ENCODE data around the gene SRCIN1.
"Not testable (repeated sequence)": the region's sequence is repeated elsewhere in the genome, so short reads cannot be mapped to it uniquely, and the experiment has no call there.

Gene SRCIN1

DNA sequence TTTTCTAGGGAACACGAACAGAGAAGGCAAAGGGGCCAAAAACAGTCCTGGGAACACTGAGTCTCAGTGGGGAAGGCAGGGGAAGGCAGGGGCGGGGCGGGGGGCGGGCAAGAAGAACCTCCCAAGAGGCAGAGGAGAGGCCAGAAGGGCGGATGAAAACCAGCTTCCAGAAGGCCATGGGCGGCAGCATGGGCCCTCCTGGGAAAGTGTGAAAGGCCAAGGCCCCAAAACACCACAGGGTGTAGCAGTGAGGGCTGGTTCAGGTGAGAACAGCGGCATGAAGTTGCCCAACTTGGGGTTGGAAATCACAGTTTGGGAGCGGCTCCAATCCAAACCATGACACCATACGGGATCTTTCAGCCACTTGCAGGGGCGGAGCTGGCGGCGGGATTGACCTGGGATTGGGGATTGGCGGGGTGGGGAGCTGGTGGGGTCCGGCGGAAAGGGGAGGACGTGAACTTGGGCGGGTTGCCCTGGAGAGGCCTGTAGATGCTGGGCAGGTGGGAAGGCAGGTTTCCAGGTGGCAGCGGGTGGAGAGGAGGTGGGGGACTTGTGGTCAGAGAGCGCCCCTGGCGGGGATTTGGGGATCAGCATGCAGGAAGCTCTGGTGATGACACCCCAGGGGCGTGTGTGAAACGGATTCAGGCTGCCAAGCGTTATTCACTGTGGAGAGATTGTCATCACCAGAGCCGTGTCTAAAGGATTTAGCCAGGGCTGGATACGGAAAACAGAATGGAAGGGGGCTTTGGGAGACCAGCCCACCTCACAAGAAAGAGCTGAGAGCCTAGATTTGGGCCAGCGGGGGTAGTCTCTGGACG, 96.6 kb downstream of the SRCIN1 start:
- DNase-seq (ENCODE audit: low read depth), result peak; percentile 91

DNA sequence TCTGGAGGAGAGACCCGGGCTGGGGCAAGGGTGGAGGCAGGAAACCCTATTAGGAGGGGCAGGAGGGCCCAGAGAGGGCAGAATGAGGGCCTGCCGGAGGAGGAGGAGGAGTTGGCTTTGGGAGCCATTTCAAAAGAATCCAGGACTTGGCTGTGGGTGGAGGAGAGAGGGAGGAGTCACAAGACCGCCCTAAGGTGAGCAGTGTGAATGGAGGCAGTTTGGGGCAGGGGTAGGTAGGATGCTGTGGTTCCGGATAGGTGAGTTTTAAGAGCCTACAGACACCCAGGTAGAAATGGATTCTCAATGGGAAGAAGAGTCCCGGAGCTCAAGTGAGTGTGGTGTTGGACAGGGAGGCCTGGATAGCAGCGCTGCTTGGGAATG, 97.2 kb downstream of the SRCIN1 start:
- peak; percentile 16 for DNase-seq (ENCODE audit: low read depth)

DNA sequence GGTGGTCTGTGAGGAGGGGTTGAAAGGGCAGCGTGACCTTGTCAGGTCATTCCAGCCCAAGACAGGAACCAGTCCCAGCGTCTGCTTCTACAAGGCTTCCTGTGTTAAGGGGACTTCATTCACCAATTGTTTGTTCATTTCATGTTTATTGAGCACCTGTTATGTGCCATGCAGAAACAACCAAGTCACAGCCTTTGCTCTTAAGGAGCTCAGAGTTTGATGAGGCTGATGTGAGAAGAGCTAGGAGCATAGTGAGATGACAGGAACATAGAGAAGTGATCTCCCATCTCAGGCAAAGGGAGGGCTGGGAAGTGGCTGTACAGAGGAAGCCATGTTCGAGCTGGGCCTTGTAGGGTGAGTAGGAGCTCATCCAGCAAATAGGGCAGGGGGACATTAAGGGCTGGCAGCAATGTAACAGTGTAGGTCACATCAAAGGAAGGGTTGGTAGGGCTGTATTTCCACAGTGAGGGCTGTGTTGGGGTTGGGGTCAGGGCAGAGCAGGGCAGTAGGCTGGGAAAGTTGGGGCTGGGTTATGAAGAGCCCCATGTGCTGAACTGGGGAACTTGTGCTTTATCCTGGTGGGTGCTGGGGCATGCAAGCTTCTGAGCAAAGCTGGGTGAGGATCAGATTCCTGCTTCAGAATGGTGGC, 97.7 kb downstream of the SRCIN1 start:
- no peak for DNase-seq (ENCODE audit: low read depth)

DNA sequence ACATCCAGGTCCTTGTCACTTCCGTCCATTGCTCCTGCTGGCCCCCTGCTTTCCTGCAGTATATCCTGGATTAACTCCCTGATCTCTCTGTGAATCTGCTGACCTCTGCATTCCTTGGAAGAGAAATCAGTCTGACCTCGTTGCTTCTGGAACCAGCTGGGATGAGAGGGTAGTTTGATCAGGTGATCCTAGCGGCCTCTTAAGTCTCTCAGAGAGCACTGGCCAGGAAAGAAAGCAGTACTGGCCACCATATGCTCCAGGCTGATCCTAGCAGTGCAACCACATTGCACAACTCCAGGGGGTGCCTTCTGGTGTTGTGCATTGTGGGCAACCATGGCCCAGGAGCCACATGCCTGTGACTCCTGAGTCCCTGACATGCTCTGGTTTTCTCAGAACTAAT, 98.3 kb downstream of the SRCIN1 start:
- peak; percentile 27 for DNase-seq (ENCODE audit: low read depth)

DNA sequence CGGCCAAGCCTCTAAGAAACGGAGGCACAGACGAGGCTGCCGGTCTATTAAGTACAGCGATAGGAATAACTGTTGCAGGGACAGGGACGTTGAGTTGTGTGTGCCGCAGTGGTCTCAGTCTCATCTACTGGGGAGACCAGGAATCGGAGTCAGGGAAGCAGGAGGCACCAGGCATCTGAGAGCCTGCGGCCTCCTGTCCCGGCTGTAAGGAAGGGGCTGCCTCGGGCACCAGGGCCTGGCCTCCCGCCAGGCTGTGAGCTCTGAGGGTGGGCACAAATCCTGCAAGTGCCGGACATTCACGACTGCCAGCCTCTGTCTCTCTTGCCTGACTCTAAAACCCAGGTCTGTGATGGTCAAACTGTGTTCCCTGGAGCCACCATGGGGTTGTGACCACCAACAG, 101.5 kb downstream of the SRCIN1 start:
- no peak for DNase-seq (ENCODE audit: low read depth)

DNA sequence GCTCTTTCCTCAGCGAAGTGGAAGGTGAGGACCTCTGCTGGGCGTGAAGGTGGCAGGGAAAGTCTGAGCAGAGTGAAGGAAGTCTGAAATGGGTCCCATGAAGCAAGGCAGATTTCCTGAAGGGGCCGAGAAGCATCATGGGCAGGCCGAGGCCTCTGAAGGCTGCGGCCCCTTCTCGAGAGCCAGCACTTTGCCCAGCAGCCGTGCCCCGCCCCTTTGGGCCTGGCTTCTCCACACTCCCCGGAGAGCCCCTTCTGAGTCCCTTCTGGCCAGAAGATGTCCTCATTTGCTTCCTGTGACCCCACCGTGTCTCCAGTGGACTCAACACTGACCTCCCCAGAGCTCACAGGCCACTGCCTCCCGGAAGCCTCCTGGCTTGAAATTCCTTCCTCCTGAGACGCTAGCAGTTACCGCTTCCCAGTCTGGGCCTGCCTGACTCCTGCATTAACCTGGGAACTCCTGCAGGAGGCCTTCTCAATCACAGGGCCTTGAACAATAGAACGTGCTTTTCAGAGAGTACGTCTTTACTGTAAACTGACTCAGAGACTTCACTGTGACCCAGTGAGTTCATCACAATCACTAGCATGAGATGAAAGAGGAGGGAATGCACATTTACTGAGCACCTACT, 102.4 kb downstream of the SRCIN1 start:
- DNase-seq (ENCODE audit: low read depth), result peak; percentile 20

DNA sequence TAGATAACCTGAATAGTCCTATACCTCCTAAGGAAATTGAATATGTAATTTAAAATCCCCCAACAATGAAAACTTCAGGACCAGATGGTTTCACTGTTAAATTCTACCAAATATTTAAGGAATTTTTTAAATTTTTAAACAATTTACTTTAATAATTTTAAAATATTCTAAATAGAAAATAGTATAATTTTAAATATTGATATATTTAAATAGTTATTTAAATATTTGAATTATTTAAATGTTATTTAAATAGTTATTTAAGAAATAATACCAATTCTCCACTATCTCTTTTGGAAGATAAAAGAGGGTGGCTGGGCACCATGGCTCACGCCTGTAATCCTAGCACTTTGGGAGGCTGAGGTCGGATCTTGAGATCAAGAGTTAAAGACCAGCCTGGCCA, 104.0 kb downstream of the SRCIN1 start:
- not testable (repeated sequence) for DNase-seq (ENCODE audit: low read depth)

DNA sequence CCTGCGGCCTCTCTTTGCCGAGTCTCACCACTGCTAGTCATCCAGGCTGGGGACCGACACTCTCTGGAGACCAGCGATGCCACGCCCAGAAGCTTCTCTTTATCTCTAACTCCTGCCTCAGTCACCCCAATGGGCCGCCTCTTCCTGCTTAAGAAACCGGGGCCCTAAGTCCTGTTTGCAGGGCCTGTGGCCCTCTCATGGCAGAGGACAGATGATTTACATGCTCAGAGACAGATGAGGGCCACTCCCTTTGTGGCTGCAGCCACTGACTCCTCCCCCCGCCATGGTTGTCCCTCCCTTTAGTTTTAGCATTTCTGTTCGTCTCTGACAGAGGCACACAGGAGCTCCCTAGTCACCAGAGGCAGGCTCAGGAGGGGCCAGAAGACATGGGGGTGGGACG, 106.5 kb downstream of the SRCIN1 start:
- not testable (repeated sequence) for DNase-seq (ENCODE audit: low read depth)

DNA sequence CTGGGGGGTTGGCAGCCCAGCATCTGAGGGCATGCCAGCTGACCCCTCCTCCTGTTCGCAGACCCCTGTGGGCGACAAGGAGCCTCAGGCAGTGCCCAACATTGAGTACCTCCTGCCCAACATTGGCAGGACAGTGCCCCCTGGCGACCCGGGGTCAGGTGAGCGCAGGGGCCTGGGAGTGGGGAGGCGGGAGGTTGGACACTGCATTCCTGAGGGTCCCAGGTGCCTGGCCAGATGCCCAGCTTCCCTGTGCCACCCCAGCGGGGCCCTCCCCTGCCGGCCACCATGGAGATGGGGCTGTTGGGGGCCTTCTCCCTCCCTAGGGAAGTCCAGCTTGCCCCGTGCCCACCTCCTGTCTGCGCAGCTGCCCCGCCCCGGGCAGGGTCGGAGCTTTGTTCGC, 107.4 kb downstream of the SRCIN1 start:
- DNase-seq (ENCODE audit: low read depth), result no peak

DNA sequence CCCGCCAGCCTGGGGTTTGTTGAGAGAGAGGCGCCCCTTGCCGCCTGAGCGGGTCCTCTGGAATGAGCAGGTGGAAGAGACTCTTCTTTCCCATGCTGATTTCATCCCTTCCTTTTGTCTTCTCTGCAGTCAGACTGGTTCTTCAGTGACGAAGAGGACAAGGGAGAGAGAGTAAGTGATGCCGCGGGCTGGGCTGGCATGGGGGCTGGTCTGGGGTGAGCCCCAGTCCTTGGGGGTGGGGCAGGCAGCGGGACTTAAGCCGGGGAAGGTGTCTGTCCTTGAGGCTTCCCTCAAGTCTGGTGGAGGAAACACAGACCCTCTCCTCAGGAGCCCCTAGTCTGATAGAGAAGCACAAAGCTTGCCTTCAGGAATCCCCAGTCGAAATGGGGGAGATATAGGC, 108.1 kb downstream of the SRCIN1 start:
- DNase-seq (ENCODE audit: low read depth), result not testable (repeated sequence)

DNA sequence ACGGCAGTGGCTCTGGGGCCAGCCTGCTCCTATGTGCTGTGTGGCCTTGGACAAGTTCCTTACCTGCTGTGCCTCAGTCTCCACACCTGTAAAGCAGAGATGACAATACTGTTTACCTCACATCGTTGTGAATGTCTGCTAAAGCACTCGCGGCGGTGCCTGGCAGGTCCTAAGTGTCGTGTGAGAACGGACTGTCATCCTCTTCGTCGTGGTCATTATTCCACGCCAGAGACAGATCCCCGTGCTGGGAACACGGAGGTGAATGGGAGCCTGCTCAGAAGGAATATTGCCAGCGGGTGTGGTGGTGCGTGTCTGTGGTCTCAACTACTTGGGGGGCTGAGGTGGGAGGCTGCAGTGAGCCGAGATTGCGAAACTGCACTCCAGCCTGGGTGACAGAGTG, 111.6 kb downstream of the SRCIN1 start:
- DNase-seq (ENCODE audit: low read depth), result not testable (repeated sequence)

DNA sequence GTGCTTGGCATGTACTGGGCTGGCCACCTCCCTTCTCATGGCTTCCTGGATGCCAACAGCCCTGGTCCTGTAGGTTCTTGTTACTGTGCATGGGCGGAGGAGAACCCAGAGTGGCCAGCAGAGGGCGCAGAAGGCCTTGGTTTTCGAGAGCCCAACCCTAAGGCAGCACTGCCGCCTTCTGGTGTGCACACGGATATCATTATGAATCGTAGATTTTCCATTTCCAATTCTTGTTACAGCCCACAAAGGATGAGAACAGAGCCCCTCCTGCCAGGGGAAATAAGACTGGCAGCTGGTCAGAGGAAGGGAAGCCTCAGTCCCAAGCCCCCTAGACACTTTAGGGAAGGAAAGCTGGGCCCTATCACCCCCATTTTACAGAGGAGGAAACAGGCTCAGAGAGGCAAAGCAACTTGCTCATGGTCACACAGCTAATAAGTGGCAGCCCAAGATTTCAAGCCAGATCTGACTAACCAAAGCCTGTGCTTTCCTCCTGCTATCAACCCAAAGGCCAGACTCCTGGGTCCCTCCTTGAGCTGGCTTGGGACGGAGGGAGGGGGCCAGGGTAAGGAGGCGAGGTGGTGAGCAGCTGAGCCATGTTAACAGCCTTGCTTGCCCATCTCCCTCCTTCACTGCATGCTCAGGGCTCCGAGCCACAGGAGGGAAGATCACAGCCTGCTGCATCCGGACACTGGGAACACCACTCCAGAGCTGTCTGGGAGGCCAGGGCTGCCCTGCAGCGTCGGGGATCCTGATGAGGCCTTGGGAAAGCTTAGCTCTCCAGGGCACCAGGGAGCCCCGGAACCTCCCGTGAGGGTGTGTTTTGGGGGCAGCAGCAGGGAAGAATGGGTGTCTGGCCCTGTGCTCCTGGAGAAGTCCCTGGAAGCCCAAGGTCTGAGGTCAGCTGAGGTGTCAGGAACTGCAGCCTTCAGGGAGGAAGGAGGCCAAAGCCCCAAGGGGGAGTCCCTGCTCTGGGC, 113.4 kb downstream of the SRCIN1 start:
- peak; percentile 88 for DNase-seq (ENCODE audit: low read depth)

DNA sequence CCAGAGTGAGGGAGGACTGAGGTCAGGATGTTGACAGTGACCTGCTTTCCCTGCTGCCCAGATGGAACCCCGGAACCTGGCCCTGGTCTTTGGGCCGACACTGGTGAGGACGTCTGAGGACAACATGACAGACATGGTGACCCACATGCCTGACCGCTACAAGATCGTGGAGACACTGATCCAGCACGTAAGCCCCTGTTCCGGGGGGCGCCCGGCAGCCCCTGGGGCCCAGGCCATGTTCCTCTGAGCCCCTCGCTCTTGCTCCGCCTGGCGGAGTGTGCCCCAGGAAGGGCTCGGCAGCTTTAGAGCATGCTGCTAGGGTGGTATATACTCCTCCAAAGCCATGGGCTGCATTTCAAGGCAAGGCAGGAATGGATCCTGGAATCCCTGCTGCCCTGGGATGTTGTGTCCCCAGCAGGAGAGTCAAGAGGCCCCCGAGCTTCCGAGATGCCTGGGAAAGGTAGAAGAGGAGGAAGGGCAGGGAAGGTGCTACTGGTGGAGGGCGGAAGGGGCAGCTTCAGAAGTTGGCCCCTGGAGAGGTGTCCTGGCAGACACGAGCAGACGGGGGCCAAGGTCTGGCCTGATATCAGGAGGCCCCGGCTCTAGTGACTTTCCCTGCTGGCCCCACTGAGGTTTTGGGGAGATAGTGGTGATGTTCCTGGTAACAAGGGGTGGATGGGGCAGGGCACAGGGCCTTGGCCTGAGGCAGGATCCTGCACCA, 114.2 kb downstream of the SRCIN1 start:
- not testable (repeated sequence) for DNase-seq (ENCODE audit: low read depth)

DNA sequence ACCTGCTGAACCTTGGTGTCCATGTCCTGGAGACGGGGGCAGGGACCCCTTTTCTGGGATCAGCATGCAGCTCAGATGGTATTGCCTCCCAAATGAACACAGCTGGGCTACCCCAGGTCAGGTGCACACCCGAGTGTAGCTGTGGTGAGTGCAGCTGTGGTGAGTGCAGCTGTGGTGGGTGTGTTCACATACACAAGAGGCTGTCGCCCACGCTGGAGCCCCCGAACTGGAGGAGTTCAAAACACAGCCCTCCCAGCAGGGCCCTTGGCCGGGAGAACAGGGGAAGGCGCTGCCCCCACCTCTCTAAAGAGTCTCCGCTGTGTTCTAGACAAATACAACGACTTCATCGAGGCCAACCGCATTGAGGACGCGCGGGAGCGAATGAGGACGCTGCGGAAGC, 116.0 kb downstream of the SRCIN1 start:
- DNase-seq (ENCODE audit: low read depth), result not testable (repeated sequence)

DNA sequence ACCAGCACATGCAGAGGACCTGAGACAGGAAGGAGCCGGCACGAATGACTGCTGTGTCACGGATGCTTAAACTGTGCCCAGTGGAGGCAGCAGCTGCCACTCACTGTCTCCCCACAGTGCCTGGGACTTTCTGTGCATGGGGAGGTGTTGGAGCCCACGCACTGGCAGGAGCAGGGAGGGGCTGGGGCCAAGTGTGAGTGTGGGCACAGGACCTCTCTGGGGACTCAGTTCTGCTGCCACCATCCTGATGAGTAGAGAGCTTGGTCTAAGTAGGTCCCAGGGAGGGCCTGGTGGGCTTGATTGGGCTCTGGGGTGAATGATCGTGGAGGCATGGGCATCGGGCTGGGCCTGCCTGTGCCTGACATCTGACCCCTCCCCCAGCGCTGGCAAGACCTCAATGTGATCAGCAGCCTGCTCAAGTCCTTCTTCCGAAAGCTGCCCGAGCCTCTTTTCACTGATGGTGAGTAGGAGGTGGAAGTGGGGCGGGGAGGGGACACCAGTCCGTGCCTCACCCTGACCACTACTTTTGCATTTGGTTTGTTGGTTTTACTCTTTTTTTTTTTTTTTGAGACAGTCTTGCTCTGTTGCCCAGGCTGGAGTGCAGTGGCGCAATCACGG, 120.0 kb downstream of the SRCIN1 start:
- not testable (repeated sequence) for DNase-seq (ENCODE audit: low read depth)

DNA sequence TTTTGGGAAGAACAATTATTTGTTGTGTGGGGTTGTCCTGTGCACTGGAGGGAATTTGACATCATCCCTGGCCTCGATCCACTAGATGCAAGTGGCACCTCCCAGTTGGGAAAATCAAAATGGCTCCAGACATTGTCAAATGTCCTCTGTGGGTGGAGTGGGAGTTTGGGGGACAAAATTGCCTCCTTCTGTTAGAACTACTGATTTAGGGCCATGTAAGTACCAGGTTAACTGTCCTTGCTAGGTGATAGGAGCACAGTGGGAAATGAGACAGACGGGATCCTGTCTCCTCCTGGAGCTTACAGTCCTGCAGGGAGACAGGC, 120.6 kb downstream of the SRCIN1 start:
- DNase-seq (ENCODE audit: low read depth), result no peak

DNA sequence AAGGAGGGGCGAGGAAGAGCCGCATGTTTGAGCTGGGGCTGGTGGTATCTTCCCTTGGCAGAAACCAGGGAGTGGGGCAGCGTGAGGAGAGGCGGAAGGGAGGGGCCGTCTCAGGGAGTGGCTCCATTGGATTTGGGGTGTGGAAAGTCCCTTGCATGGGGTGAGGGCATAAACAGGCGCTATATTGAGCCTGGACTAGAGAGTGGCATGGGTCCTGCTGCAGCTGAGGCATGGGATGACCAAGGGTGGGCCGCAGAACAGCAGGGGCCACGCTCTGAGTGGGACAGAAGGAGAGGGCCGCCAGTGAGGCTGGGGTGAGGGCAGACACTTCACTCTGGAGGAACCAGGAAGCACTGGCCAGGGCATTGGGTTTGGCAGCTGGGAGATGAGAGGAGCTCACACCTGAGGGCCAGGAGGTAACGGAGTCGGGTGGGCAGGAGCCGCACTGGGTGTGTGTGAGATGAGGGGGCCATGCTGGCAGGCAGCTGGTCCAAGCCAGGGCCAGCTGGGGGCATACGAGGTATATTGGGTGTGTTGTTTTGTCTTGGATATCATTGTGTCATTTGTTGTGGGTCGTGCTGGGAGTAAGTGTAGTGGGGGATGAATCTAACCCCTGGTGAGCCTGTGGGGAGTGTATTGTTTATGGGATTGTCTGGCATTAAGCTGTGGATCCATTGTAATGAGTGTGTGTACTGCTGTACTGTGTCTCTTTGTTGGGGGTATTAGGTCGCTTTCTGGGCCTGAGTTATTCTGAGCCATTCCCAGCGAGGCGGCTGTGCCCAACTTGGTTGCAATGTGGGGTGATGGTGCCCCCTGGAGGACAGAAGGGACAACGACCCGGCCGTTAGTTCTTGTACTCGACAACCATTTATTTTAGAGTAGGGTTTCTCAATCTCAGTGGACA, 121.3 kb downstream of the SRCIN1 start:
- DNase-seq (ENCODE audit: low read depth), result peak; percentile 82

DNA sequence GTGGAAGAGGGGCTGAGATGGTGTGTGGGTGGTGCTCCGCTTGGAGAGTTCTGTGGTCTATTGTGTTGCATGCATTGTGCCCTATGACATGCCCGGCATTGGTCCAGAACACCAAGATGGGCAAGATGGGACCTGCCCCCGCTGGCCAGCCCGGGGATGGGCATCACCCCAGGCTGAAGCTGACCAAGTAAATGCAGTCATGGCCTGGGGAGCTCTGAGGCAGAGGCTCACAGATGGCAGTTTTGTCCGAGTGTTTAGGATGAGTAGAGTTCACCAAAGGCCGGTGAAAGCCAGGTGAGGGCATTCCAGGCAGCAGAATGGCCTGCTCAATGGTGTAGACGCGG, 123.1 kb downstream of the SRCIN1 start:
- not testable (repeated sequence) for DNase-seq (ENCODE audit: low read depth)

DNA sequence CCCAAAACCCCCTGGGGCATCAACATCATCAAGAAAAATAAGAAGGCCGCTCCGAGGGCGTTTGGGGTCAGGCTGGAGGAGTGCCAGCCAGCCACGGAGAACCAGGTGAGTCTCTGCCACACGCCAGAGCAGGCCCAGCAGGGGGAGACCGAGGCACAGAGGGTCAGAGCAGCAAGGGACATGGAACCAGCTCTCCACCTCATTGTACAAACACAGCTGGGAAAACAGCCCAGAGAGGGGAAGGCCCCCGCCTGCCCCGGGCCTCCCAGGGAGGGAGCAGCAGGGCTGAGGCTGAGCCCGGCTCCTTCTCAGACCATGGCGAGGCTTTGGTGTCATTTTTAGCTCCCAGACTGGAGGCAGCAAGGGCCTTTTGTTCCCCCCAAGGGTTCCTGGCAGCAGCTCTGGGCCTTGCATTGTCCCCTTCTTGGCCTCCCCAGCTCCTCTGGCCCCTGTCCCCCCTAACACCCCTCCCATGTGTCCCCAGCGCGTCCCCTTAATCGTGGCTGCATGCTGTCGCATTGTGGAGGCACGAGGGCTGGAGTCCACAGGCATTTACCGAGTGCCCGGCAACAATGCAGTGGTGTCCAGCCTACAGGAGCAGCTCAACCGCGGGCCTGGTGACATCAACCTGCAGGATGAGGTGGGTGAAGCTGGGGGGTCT, 123.6 kb downstream of the SRCIN1 start:
- not testable (repeated sequence) for DNase-seq (ENCODE audit: low read depth)
